GM12874 (cell line): ENCODE results near the gene AMBRA1.

ENCODE experiments used
- TF ChIP-seq, protein P1 (sequence below): IDR thresholded peaks from 2 replicates; pipeline ENCODE4 v1.5.1; 2011; ENCODE audit warnings: low read depth, mild to moderate bottlenecking, control low read depth, low read length, moderate library complexity; ENCODE audit not compliant: insufficient read depth

The AMBRA1 gene

DNA sequence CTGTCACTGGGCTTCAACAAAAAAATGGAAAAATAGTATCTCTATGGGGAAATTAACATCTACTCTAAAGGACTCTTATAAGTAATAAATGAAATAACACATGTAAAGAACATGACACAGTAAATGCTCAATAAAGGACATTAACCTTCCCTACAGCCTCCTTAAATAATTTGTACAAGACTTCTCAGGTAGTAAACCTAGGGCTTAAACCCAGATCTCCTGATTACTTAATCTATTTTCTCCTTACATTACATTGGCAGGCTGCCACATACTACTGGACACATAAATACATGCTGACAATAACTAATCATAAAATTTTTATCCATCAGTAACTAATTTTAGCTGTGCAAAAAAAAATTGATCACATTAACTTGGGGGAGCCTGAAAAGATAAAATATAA lies 4.9 kb downstream of the AMBRA1 start:
- TF ChIP-seq, protein P1, sequence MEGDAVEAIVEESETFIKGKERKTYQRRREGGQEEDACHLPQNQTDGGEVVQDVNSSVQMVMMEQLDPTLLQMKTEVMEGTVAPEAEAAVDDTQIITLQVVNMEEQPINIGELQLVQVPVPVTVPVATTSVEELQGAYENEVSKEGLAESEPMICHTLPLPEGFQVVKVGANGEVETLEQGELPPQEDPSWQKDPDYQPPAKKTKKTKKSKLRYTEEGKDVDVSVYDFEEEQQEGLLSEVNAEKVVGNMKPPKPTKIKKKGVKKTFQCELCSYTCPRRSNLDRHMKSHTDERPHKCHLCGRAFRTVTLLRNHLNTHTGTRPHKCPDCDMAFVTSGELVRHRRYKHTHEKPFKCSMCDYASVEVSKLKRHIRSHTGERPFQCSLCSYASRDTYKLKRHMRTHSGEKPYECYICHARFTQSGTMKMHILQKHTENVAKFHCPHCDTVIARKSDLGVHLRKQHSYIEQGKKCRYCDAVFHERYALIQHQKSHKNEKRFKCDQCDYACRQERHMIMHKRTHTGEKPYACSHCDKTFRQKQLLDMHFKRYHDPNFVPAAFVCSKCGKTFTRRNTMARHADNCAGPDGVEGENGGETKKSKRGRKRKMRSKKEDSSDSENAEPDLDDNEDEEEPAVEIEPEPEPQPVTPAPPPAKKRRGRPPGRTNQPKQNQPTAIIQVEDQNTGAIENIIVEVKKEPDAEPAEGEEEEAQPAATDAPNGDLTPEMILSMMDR = no peak

DNA sequence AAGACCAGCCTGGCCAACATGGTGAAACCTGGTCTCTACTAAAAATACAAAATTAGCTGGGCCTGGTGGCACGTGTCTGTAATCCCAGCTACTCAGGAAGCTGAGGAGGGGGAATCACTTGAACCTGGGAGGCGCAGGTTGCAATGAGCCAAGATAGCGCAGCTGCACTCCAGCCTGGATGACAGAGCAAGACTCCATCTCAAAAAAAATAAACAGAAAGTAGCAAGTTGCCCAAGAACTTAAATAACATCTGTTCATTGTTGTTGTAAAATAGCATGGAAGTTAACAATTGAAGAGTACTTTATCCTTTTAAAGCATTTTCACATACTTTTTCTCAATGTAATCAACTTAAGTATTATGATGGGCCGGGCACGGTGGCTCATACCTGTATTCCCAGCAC lies 5.7 kb downstream of the AMBRA1 start:
- TF ChIP-seq, protein P1 = no peak

DNA sequence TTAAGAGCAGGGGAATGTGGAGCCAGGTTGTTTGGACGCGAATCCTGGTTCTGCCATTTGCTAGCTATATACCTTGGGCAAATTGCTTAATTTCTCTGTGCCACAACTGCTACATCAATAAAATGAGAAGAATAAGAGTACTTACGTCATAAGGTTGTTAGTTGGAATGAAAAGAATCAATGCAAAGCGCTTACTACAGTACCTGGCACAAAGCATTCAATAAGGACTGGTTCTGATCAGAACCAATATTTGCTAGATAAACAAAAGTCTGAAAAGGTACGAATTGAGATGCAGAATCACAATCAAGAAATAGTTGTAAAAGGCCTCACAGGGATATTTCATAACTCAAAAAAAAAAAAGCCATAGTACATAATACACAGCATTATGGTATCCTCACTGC lies 11.2 kb downstream of the AMBRA1 start:
- TF ChIP-seq, protein P1 = no peak

DNA sequence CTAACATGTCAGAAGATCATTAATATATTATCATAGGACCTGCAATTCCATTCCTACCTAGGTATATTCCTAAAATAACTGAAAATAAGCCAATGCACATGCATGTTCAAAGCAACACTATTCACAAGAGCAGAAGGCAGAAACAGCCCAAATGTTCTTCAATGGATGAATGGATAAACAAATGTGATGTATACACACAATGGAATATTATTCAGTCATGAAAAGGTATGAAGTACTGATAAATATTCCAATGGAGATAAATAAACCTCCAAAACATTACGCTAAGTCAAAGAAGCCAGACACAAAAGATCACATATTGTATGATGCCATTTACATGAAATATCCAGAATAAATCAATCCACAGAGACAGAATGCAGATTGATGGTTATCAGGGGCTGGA lies 16.8 kb downstream of the AMBRA1 start:
- TF ChIP-seq, protein P1 = no peak

DNA sequence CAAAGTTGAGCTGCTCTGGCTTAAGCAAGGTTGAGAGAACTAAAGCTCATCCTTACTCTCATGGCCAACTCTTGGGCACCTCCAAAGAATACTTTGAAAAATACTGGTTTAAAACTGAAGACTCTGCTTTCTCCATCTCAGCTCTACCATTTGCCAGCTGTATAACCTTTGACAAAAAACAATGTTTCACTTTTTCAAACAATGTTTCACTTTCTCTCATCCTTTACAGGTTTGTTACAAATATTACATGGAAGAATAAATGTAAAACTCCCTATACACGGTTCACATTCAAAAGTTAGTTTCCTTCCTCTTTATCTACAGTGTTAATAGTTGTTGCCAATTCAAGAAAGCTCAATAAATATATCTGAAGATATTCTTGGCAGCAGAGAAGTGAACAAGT lies 19.2 kb downstream of the AMBRA1 start:
- TF ChIP-seq, protein P1 = no peak

DNA sequence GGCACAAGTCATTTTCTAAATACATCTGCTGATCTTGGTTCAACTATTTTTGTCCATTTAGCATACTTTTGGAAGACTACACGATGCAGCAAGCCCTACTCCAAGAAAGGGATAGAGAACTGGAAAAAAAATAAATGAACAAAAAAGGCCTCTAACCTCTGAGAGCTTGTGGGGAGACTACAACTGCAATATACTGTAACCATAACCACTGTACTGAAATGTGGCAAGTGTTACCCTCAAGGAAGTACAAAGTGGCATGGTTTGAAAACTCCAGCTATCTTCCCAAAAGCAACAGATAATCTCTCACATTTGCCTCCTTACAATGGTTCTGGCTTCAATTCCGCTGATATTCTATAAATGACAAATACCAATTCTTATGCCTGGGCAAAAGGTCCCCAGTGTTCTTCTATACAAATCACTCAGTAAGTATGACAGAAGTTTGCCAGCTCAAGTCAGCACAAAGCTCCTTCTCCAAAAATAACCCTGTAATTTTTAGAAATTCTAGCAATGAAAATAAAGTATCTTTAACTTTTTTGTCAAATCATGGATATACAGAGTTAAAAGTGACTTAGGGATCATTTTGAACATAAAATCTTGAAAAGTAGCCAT lies 22.9 kb downstream of the AMBRA1 start:
- TF ChIP-seq, protein P1 = no peak

DNA sequence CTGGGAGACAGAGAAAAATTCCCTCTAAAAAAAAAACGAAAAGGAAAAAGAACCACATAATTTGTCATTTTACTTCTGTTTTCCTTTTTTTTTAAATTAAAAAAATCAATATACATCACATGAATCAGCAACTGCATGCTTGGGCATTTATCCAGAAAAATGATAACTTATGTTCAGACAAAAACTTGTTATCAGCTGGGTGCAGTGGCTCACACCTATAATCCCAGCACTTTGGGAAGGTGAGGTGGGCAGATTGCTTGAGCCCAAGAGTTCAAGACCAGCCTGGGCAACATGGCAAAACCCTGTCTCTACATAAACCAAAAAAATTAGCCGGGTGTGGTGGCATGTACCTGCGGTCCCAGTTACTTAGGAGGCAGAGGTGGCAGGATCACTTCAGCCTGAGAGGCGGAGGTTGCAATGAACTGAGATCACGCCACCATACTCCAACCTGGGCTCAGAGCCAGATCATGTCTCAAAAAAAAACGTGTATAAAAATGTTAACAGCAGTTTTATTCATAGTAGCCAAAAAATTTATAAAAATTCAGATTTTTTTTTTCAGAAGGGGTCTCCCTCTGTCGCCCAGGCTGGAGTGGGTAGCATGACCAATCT lies 28.5 kb downstream of the AMBRA1 start:
- TF ChIP-seq, protein P1 = no peak
